Tibial artery (tissue), 4 donors: ENCODE data around the gene CYB5A.

ENCODE experiments used
- DNase-seq, 2 donors: peaks; one replicate each; pipeline ENCODE4 v3.0.0-alpha.2; 2019
- H3K27ac ChIP-seq, 2 donors: fragments of 200-600 bp; sonication (generic) in 1 of 2; 1 replicate in 1 of 2; 2 replicates in 1 of 2; pipeline ENCODE4 v1.5.1; 2018 to 2019; ENCODE audit warnings: mild to moderate bottlenecking in 1 of 2
- H3K27me3 ChIP-seq, 2 donors: fragments of 200-600 bp; sonication (generic) in 1 of 2; one replicate each; pipeline versions ENCODE4 v1.5.1 to v1.6.0; 2016 to 2019
- H3K36me3 ChIP-seq, 3 donors: fragments of 200-600 bp; sonication (generic) in 2 of 3; one replicate each; pipeline ENCODE4 v1.5.1; 2016 to 2019; ENCODE audit warnings: mild to moderate bottlenecking in 2 of 3
- H3K4me1 ChIP-seq, 4 donors: fragments of 200-600 bp; sonication (generic) in 2 of 4; 1 replicate in 3 of 4; 2 replicates in 1 of 4; pipeline ENCODE4 v1.5.1; 2016 to 2019
- H3K4me3 ChIP-seq, 2 donors: fragments of 200-600 bp; sonication (generic) in 1 of 2; 1 replicate in 1 of 2; 2 replicates in 1 of 2; pipeline ENCODE4 v1.5.1; 2018 to 2019; ENCODE audit warnings: mild to moderate bottlenecking in 2 of 2
- H3K9me3 ChIP-seq, 3 donors: fragments of 200-600 bp; sonication (generic) in 1 of 3; one replicate each; pipeline ENCODE4 v1.5.1; 2016 to 2019
- intact Hi-C: fragments of 100-400 bp; cut with DNase I; formaldehyde crosslinking; loops from one replicate; pipeline ENCODE4 v1.15.0; 2023; ENCODE audit warnings: low total_unique reads
- TF ChIP-seq, protein P1 (sequence below), 2 experiments: fragments of 200-600 bp in 1 of 2; fragments of 450-650 bp in 1 of 2; IDR thresholded peaks; one replicate each; pipeline ENCODE4 v1.5.1; 2017 to 2019; ENCODE audit warnings: antibody characterized with exemption in 2 of 2, mild to moderate bottlenecking in 1 of 2, moderate library complexity in 1 of 2

The CYB5A gene

DNA sequence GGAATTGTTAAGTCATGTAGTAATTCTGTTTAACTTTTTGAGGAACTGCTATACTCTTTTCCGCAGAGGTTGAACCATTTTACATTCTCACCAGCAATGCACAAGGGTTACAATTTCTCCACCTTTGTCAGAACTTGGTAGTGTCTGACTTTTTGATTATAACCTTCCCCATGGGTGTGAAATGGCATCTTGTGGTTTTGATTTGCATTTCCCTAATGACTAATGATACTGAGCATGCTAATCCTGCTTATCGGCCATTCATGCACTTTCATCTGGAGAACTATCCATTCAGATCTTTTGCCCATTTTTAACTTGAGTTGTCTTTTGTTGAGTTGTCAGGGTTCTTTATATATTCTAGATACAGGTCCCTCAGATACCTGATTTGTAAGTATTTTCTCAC lies 47.2 kb downstream of the CYB5A start:
- H3K27me3 ChIP-seq, result no peaks in the 10 kb centered on the region
- H3K4me3 ChIP-seq, result no peak overlapping the region
- intact Hi-C loops, result no loop called here
- H3K36me3 ChIP-seq, result no peaks in the 10 kb centered on the region
- no peaks in the 10 kb centered on the region for H3K9me3 ChIP-seq
- H3K4me1 ChIP-seq, result no peaks in the 10 kb centered on the region
- DNase-seq, result no peak
- TF ChIP-seq, protein P1, sequence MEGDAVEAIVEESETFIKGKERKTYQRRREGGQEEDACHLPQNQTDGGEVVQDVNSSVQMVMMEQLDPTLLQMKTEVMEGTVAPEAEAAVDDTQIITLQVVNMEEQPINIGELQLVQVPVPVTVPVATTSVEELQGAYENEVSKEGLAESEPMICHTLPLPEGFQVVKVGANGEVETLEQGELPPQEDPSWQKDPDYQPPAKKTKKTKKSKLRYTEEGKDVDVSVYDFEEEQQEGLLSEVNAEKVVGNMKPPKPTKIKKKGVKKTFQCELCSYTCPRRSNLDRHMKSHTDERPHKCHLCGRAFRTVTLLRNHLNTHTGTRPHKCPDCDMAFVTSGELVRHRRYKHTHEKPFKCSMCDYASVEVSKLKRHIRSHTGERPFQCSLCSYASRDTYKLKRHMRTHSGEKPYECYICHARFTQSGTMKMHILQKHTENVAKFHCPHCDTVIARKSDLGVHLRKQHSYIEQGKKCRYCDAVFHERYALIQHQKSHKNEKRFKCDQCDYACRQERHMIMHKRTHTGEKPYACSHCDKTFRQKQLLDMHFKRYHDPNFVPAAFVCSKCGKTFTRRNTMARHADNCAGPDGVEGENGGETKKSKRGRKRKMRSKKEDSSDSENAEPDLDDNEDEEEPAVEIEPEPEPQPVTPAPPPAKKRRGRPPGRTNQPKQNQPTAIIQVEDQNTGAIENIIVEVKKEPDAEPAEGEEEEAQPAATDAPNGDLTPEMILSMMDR (IDR thresholded peaks at IDR 0.05), result no peak
- no peak overlapping the region for H3K27ac ChIP-seq

DNA sequence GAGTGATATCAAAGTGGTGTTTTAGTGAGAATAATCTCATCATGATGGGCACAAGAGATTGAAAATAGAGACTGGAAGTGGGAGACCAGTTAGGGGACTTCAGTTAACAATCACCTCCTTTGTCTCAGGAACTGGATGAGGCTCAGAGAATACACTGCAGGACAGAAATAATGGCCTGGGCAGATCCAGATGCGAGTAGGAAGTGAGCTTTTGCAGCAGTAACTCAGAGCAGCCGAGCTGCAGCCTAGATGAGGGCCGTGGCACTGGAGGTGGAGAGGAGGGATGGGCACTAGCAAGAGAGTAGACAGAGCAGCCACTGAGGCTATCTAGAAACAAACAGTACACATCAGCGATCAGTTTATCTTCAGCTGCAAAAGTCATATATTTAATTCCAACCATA lies 48.6 kb downstream of the CYB5A start:
- H3K27me3 ChIP-seq, result no peaks in the 10 kb centered on the region
- DNase-seq, result no peak
- H3K4me3 ChIP-seq, result no peak overlapping the region
- intact Hi-C loops, result no loop called here
- TF ChIP-seq, protein P1 (IDR thresholded peaks at IDR 0.05), result no peak
- no peaks in the 10 kb centered on the region for H3K9me3 ChIP-seq
- H3K27ac ChIP-seq, result no peak overlapping the region
- H3K4me1 ChIP-seq, result no peaks in the 10 kb centered on the region
- H3K36me3 ChIP-seq, result no peaks in the 10 kb centered on the region

DNA sequence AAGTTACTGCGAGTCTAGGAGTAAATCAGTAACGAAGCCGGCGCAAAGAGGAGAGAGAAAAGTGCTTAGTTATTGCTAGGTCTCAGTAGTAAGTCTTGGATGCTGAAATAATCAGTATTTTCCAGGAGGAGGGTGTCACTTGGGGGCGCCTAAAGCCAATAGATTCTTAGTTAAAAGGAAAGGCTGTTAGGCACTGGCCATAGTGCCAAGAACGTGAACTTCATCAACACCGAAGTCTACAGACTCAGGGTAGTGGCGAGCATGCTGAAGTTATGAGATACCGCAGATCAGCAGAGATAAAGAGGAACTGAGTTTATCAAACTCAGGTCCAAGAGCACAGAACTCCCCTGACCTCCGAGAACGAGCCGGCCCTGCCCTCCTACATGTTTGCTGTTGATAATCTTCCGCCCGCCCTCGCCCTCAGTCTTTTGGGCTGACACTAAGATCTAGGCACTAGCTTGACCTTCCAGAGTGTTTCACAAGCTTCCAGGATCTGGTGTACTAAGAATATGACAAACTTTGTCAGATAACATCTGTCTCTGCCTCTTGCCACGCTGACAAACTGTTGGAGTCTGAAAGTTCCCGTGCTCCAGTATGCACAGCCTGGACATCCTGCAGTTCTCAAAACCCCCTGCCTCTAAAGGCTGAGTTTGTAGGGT lies 49.2 kb downstream of the CYB5A start:
- Histone ChIP-seq H3K27ac (no peak overlapping the region), H3K36me3 (no peaks in the 10 kb centered on the region), H3K4me1 (no peaks in the 10 kb centered on the region), H3K4me3 (no peak overlapping the region), H3K9me3 (no peaks in the 10 kb centered on the region), H3K27me3 (no peaks in the 10 kb centered on the region)
- TF ChIP-seq, protein P1 (IDR thresholded peaks at IDR 0.05), result no peak
- DNase-seq, result no peak
- intact Hi-C loops, result no loop called here

DNA sequence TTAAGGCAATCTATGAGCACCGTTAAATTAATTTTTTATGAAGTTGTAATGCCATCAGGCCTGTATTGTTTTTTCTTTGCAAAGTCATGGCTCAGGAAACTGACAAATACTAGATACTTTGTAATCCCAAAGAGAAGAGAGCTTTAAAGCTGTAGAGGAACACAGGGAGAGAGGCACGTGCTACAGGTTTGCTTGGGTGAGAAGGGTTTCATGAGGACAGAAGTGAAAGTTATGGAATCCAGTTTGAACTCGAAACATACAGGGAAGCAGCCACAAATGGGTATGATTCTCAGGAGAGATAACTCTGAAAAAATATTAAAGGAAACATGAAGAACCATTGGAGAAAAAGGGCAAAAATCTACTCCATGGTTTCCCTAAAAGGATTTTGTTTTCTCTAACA lies 49.8 kb downstream of the CYB5A start:
- no peak for DNase-seq
- Histone ChIP-seq H3K27me3 (no peaks in the 10 kb centered on the region), H3K4me1 (no peaks in the 10 kb centered on the region), H3K9me3 (no peaks in the 10 kb centered on the region), H3K4me3 (no peak overlapping the region), H3K27ac (no peak overlapping the region), H3K36me3 (no peaks in the 10 kb centered on the region)
- TF ChIP-seq, protein P1 (IDR thresholded peaks at IDR 0.05), result no peak
- intact Hi-C loops, result no loop called here

DNA sequence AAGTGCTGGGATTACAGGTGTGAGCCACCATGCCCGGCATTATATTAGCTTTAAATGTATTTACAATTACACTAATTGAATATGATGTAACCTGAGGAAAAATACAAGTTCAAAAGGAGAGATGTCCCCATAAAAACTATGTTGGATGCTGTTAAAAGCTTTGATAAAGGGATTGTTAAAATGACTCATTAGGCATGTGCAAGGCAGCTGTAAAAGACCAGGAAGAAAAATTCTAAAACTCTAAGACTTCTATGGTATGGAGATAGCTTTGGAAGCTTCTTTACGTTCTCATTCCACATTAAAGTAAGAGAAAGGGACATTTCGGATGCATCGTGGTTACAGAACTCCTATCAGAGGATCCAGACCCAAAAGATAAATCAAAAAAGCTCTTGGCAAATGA lies 50.3 kb downstream of the CYB5A start:
- intact Hi-C loops, result no loop called here
- H3K27ac ChIP-seq, result no peak overlapping the region
- no peaks in the 10 kb centered on the region for H3K4me1 ChIP-seq
- no peak for DNase-seq
- TF ChIP-seq, protein P1 (IDR thresholded peaks at IDR 0.05), result no peak
- H3K36me3 ChIP-seq, result no peaks in the 10 kb centered on the region
- H3K4me3 ChIP-seq, result no peak overlapping the region
- H3K27me3 ChIP-seq, result no peaks in the 10 kb centered on the region
- H3K9me3 ChIP-seq, result no peaks in the 10 kb centered on the region

DNA sequence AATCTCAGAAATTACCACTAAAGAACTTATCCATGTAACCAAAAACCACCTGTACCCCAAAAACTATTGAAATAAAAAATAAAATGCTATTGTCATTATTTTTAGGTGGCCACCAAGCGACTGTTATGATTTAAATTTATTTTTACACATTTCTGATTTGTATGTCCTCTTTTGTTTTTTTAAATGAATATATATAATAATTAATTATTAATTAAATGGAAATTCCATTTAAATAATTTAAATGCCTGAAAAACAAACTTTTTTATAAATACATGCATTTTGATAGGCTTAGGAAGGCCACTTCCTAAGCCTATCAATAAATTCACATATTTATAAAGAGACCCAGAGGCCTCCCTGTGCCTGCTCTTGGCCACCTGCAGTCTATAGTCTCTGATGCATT lies 52.2 kb downstream of the CYB5A start:
- Histone ChIP-seq H3K36me3 (no peaks in the 10 kb centered on the region), H3K4me3 (no peak overlapping the region), H3K27me3 (no peaks in the 10 kb centered on the region), H3K27ac (no peak overlapping the region), H3K9me3 (no peaks in the 10 kb centered on the region), H3K4me1 (peaks cover 0 to 13% (median 8%) of the 10 kb centered on the region in 4 donors)
- TF ChIP-seq, protein P1 (IDR thresholded peaks at IDR 0.05), result no peak
- intact Hi-C loops, result no loop called here
- no peak for DNase-seq
